Measurements from ENCODE around the gene LRRN1.

The LRRN1 gene

GRCh38 chr3:3799173-3800079 is at the start of gene LRRN1:
Gene LRRN1 (plus strand): TSS chr3:3799431. CDS start chr3:3844642, 45,211 bp downstream.
- DNase-seq = no peak

- DNase-seq = no peak
Observed at GRCh38 chr3:3753416-3753815, 45.8 kb upstream of the LRRN1 start.

- DNase-seq = no peak
Observed at GRCh38 chr3:3765661-3766060, 33.6 kb upstream of the LRRN1 start.

- no peak for DNase-seq
Observed at GRCh38 chr3:3766140-3766539, 33.1 kb upstream of the LRRN1 start.

- no peak for DNase-seq
Observed at GRCh38 chr3:3771094-3771493, 28.1 kb upstream of the LRRN1 start.

- no peak for DNase-seq
Observed at GRCh38 chr3:3771567-3771966, 27.7 kb upstream of the LRRN1 start.

GRCh38 chr3:3772338-3772737 is 26.9 kb upstream of the LRRN1 start:
- no peak for DNase-seq

- DNase-seq = no peak
Observed at GRCh38 chr3:3772920-3773319, 26.3 kb upstream of the LRRN1 start.

GRCh38 chr3:3776607-3777006 is 22.6 kb upstream of the LRRN1 start:
- DNase-seq = no peak

- DNase-seq = no peak
Observed at GRCh38 chr3:3778216-3778615, 21.0 kb upstream of the LRRN1 start.

GRCh38 chr3:3778641-3779270 is 20.5 kb upstream of the LRRN1 start:
- no peak for DNase-seq

- no peak for DNase-seq
Observed at GRCh38 chr3:3782457-3782856, 16.8 kb upstream of the LRRN1 start.

- no peak for DNase-seq
Observed at GRCh38 chr3:3783210-3783609, 16.0 kb upstream of the LRRN1 start.

- DNase-seq = no peak
Observed at GRCh38 chr3:3783696-3784095, 15.5 kb upstream of the LRRN1 start.

- DNase-seq = no peak
Observed at GRCh38 chr3:3792391-3792790, 6.8 kb upstream of the LRRN1 start.

GRCh38 chr3:3798631-3799113 is 559 bp upstream of the LRRN1 start:
- DNase-seq = no peak

- DNase-seq = no peak
Observed at GRCh38 chr3:3800080-3800455, 837 bp downstream of the LRRN1 start.

- no peak for DNase-seq
Observed at GRCh38 chr3:3800685-3801493, 1.7 kb downstream of the LRRN1 start.

- DNase-seq = no peak
Observed at GRCh38 chr3:3801494-3801841, 2.2 kb downstream of the LRRN1 start.

GRCh38 chr3:3802046-3802445 is 2.8 kb downstream of the LRRN1 start:
- no peak for DNase-seq

GRCh38 chr3:3804560-3804959 is 5.3 kb downstream of the LRRN1 start:
- DNase-seq = no peak

- no peak for DNase-seq
Observed at GRCh38 chr3:3806092-3806491, 6.9 kb downstream of the LRRN1 start.

- DNase-seq = no peak
Observed at GRCh38 chr3:3806856-3807255, 7.6 kb downstream of the LRRN1 start.

GRCh38 chr3:3813013-3813412 is 13.8 kb downstream of the LRRN1 start:
- no peak for DNase-seq
